GM19328 (cell line): ENCODE measurements around the gene NAB1.

Experiments used
- ATAC-seq: cut with Tn5 transposase; IDR thresholded peaks from one replicate; pipeline ENCODE4 v1.9.1; 2021; ENCODE audit warnings: mild to moderate bottlenecking, moderate library complexity; ENCODE audit not compliant: unreplicated experiment

Gene NAB1

DNA sequence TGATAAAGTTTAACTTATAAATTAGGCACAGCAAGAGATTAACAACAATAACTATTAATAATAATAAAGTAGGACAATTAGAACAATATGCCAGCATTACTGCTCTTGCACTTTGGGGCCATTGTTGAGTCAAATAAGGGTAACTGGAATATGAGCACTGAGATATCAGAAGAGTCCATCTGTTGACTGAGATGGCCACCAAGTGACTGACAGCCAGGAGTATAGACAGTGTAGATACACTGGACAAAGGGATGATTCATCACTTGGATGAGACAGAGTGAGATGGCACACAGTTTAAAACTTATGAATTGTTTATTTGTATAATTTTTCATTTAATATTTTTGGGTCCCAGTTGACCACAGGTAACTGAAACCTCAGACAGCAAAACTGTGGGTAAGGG, 20.0 kb downstream of the NAB1 start:
- ATAC-seq, result no peak

DNA sequence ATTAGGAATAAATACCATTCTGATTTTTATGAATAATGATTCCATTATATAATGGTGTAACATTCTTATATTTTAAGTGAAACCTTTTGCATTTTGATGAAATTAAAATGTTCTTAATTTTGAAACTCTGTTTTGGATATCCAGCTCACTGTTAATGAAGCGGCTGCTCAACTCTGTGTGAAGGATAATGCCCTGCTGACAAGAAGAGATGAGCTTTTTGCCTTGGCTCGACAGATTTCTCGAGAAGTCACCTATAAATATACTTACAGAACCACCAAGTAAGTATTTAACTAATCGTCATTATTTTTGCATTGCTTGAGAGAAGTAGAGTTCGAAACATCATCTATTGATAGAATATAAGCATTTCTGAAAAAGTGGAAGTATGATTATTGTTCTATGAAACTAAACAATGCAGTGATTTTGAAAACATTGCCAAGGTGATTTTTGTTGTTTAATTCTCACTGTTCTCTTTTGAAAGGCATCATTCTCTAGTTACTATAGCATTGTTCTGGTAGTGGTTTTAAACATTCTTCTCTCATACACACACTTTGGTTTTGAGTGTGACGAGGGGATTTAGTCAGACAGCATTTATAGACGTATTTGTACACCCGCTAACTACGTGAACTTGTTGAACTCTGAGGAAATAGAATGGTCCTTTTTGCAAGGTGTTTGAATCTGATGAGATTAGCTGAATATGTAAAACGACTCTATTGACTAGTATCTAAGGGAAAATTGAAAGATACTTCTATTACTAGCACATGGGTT, 21.5 kb downstream of the NAB1 start:
- ATAC-seq, result peak; percentile 33

DNA sequence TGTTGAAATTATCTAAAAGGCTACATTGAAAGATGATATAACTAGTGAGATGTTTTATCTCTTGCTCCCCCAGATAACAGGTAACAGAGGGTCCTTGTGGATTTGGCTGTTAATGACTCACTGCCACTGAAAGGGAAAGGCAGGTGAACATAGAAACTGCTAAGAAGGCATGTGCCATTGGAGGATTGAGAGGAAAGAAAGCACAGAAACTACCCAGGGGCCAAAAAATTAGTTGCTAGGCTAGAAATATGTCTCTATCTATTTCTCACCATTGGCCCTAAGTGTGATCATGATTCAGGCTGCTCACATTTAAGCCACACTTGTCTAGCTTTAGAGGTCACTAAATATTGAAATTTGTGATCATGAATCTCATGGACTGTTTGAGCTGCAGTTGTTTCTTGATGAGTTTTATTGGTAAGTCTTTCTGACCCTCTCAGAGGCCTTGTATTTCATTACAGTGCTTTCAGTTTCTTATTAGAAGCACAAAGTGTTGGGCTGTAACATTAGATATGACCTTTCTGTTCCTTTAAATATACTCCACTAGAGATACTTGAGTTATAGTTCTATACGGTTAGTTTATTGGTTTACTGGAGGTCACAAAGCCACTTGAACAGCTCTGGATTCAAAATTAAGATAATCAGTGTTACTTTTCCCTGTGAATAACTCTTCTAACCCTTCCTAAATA, 26.2 kb downstream of the NAB1 start:
- ATAC-seq, result peak; percentile 41

DNA sequence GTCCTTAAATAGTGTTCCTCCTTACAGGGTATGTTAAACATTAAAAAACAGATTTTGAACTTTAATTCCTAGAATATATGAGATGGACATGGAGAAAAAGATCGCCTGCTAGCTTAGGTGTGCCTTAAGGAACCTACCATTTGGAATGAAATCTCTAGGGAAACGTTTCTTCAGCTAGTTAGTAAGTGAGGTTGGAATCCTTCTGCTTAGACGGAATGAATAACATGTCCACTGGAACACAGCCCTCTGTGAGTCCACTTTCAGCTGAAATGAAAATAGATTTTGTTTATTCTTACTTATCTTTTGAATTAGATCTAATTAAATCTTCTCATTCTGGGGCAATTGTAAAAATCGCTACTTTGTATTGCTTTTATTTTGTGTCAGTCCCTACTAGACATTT, 28.4 kb downstream of the NAB1 start:
- no peak for ATAC-seq

DNA sequence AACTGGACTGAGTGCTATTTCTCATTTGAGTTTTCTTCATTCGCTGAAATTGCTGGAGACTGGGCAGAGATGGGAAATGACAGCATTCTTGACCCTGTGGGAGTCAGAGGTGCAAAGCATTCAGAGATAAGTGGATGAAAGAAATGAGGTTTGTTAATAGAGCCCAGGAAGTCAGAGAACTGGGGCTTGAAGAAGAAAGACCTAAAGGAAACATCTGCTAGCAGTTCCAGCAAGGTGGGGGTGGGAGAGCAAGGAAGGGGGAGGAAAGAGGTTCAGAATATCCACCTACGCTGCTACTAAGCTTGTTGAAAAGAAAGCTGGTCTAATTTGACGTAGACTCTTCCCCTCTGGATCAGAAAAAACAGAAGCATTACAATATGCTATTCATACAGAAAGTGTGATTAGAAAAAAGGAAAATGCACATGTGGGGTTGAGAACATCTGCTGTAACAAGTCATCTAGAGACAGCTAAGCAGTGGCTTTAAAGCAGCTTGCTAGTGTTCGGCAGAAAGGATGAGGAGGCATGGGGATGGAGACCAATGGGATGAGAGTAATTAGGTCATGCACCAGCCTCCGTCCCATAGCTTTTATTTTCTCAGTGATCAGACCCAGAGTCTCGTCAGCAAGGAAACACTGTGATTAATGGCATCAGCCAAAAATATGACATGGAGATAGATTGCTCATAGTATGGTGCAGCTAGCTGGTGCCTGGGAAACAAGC, 29.7 kb downstream of the NAB1 start:
- ATAC-seq, result peak; percentile 54

DNA sequence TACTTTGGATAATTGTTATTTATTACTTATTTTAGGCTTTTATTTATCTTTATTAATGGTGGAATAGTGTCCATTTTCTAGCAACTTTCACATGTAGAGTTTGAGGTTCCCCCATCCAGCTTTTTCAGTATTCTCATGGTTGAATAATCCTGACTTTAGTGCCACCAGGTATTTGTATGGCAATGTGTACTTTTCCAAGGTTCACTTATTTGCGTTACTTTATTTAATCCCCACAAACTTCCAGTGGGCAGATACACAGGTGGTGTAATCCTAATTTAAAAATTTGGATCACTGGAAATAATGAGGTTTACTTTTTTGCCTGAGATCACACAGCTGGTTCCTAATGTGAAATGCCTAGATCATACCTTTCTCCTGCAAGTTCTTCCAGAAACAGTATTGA, 30.5 kb downstream of the NAB1 start:
- no peak for ATAC-seq

DNA sequence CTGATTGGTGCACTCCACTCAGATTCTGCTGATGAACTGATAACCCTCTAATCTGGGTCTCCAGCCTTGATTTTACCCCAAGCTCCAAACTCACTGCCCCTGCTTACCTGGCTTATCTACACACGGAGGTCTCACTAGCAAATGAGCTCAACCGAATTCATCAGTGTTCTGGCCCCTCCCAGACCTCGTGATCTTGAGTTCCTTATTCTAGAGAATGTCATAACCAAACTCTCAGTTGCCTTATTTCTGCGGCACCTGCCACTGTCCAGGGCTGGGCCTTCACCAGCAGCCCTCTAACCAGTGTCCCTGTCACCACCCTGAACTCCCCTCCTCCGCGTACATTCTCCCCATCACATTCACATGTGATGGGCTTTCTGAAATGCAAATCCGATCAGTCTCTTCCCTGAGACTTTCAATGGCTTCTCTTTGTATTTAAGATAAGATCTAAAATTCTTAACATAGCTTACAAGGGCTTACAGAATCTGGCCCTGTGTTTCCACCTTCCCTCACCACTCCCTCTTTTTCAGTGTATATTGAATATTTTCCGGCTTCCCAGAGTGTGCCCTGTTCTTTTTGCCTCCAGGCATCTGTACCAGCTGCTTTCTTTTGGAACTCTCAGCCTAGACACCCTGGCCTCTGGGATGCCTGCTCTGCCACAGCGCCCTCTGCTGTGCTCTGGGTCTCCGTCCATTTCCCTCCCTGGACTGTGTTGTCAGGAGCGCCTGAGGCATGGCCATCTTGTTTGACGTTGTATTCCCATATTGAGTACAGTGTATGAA, 31.1 kb downstream of the NAB1 start:
- peak; percentile 52 for ATAC-seq

DNA sequence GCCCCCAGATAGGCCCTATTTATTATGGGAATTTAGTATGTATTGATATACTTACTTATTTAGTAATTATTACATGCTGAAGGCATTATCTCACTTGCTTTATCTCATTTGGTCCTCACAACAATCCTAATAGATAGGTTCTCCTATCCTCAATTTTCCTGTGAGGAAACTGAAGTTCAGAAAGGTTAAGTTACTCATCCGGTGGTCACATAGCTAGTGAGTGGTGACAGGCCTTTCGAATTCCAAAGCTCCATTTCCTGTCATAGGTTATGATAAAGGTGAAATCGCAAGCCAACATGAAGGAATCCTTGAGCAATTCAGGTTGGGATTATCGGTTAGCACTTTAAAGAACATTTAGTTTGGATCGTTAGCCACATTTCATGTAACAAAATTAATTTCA, 33.3 kb downstream of the NAB1 start:
- ATAC-seq, result no peak

DNA sequence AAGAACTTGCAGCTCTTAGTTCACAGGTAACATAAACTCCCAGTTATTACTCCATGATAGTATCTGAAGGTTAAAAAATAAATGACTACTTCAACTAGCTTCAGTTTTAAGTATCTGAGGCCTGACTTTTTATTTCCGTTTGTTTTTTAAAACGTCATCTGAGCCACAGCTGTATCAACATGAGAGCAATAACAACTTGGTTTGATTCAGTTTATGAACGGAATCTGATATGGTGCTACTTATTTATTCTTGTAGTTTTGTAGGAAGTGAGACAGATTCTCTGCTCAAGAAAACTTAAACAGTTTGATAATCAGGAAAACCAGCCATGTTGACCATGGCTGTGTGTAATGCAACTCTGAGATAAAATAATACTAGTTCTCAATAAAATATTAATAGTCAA, 34.9 kb downstream of the NAB1 start:
- no peak for ATAC-seq

DNA sequence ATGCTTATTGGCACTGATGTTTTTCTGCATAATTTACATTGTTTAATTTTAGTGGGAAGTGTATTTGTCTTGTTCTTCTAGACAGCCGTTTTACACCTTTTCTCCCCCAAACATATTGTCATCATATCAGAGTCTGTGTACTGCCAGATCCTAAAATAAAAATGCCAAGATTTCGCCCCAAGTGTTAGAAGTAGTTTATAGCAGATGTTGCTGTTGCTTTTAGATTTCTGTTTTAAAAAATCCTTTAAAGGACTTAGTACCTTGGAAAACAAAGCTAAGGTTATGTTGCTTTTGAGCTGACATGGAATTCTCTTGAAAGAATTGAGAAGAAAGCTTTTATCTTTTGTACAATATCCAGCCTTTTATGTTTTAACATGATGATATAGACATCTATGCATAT, 36.0 kb downstream of the NAB1 start:
- no peak for ATAC-seq

DNA sequence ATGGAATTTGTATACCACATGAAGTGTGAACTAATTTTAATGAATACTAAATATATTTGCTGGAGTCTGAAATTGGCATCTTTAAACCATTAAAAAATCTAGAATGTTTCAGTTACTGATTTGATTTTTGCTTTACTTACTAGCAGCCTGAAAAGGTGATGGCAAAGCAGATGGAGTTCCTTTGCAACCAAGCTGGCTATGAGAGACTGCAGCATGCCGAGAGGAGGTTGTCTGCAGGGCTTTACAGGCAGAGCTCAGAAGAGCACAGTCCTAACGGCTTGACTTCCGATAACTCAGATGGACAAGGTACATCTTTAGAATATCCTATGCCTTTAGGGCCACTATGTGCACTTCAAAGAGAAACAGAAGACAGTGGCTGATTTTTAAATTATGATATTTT, 36.5 kb downstream of the NAB1 start:
- ATAC-seq, result no peak

DNA sequence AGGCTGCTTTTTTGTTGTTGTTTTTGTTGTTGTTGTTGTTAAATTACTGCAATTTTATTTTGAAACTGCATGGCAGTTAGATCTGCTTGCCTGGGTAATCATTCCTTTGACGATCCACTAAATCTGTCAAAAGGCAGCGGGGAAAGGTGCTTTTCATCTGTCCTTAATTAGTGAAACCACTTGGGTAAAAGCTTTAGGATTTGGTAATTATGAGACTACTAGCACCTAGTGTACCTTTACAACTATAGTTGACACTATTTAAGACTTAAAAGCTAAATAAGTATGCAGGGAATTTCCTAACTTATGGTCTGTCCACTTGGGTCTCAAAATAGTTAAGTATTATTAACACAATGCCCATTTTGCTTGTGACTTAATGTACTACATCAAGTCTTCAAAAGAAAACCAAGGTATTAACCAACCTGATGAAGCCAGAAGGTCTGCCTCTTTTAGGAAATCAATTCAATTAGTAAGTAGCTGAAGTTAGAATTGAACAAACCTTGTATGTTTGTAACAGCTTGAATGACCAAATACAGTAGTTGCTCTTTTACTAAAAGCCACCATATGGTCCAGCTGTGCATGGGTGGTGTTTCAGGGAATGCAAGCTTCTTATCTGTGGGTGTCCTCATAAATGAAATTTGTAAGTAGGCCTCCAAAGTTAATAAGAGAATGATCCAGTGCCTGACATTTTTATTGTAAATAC, 44.8 kb downstream of the NAB1 start:
- ATAC-seq, result no peak

DNA sequence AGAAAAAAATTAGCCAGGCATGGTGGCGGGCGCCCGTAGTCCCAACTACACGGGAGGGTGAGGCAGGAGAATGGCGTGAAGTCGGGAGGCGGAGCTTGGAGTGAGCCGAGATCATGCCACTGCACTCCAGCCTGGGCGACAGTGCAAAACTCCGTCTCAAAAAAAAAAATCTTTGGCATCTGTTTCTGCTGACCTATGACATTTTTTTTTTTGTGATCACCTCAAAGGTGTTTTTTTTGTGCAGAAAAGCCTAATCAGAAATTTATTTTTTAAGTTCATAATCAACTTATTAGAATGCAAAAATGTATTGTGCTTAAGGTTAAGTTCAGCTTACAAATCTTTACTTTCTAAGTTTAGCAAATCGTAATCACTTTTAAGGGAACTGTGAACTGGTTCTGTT, 45.6 kb downstream of the NAB1 start:
- ATAC-seq, result no peak

DNA sequence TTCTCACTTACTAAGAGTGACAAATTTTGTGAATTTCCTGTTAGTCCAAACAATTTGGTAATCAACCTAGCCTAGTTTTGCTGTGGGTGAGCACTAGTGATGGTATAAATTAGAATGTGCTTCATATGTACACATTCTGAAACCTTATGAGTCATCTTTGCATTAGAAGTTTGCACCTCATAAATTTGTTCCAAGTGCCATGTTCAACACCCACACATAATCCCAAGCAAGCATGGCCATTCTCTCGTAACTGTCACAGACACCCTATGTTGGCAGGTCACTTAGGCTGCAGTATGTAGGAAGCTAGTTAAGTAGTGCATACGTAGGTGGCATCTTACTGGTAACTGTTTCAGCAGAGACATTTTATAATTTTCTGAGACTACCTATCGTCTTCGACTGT, 46.9 kb downstream of the NAB1 start:
- no peak for ATAC-seq

DNA sequence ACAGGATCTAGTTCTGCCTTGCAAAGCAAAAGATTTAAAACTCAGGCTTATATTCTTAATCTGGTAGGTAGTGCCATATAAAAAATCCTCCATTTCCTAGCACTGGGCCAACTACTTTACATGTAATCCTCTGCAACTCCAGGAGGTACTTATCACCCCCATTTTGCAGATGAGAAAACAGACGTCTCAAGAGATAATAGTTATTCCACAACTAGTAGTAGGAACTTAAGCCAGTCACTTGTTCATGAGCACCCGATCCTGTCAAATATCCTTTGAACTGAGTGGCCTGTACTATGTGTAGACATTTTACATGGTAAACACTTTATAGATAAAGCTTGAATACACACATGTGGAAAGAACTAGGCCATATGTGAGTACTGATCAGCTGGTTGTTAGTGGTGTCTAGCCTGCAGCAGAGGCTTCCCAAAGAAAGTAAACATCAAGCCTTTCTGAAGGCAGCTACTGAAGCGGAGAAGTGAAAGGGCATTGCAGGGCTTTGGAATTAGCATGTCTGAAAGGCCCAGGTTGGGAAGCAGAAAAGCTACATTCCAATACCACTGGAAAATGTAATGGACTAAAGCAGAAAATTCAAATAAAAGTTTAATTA, 48.0 kb downstream of the NAB1 start:
- ATAC-seq, result no peak

DNA sequence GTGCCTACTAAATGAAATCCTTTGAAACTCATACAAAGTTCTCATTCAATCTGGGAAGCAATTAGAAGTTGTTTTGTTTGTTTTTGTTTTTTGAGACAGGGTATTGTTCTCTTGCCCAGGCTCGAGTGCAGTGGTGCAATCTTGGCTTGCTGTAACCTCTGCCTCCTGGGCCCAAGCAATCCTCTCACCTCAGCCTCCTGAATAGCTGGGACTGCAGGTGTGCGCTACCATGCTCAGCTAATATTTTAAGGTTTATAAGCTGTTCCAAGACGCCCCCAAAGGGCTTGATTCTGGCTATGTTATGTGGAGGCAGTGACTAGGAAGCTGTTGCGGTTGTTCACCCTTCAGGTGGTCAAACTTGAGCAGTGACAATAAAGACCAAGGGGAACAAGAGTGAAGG, 48.5 kb downstream of the NAB1 start:
- no peak for ATAC-seq

DNA sequence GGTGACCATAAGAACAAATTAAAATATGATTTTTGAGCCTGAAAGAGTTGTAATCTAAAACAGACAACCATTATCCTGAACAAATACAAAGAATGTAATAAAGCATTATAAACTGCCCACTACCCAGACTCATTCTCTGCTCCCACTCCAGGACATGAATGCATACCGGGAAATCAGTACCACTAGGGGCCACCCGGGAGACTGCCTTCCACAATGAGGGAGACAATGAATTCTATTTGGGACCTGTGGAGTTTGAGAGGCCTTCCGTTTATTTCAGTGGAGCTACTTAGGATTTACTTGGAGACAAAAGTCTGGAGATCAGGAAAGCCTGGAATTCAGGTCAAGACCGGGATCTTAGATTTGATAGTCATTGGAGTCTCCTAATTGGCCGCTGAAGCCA, 50.0 kb downstream of the NAB1 start:
- ATAC-seq, result no peak

DNA sequence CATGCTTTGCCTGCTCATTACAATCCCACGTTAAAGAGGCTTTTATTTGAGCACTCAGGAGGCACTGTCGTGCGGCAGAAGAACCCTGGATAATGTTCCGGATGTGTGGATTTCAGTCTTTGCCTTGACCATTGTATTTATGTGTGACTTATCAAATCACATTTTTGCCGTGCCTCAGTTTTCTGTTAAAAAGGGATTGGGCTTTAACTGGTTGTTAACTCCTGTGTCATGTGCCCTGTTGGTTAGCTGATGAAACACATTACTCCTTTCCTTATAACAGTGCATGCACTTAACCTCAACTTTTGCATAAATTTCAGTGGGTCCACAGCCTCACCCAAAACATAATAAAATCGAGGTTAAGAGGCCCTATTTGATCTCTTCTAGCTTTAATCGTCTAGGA, 52.7 kb downstream of the NAB1 start:
- peak; percentile 68 for ATAC-seq

DNA sequence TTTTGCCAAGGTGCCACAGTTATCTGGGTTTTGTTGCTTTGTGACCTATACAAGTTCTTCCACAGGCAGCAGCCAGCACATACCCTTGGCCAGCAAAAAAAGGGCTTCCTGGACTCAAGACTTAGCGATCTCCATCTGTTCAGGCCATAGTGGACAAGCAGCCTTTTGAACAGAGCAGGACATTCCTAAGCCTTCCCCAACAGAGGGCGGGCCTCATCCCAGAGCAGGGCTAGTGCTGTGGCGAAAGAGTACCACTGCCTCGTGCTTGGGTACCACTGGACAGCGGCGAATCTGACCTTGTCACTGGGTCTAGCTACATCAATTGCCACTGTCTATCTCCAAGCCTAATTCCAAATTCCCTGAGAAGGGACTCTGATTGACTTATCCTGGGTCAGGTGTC, 56.4 kb downstream of the NAB1 start:
- ATAC-seq, result no peak

DNA sequence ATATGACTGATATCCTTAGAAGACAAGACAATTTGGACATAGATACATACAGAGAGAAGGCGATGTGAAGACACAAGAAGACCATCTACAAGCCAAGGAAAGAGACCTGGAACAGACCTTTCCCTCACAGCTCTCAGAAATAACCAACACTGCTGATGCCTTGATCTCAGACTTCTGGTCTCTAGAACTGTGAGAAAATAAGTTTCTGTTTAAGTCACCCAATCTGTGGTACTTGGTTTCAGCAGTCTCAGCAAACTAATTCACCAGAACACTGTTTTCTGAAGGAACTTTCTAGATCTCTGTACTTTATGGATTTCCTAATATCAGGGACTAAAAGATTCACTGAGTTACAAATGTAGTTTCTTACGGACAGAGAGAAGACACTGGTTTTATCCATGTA, 58.8 kb downstream of the NAB1 start:
- no peak for ATAC-seq
